MM.1S (cell line): ENCODE data around the gene ATP10D.

Experiments used
- DNase-seq: peaks from one replicate; pipeline ENCODE4 v3.0.0-alpha.2; 2015
- H2AFZ ChIP-seq: fragments of 300-600 bp; sonication (generic); 2 replicates; pipeline ENCODE4 v1.6.0; 2016; ENCODE audit warnings: antibody characterized with exemption, low read length
- H3F3A ChIP-seq: fragments of 300-600 bp; sonication (generic); 2 replicates; pipeline ENCODE4 v1.6.1; 2016; ENCODE audit warnings: mild to moderate bottlenecking, antibody characterized with exemption, low read length, moderate library complexity, mixed read lengths; ENCODE audit not compliant: insufficient read depth
- H3K27ac ChIP-seq: fragments of 300-600 bp; sonication (generic); 2 replicates; pipeline ENCODE4 v1.5.1; 2016; ENCODE audit warnings: mild to moderate bottlenecking, low read length
- H3K27me3 ChIP-seq: fragments of 300-600 bp; sonication (generic); replicated peaks from 2 replicates; pipeline ENCODE4 v1.6.0; 2016; ENCODE audit warnings: low read length; ENCODE audit not compliant: insufficient read depth
- H3K36me3 ChIP-seq: fragments of 300-600 bp; sonication (generic); replicated peaks from 2 replicates; pipeline ENCODE4 v1.6.1; 2016; ENCODE audit warnings: mild to moderate bottlenecking, low read length, mixed read lengths; ENCODE audit not compliant: insufficient read depth
- H3K4me1 ChIP-seq: fragments of 300-600 bp; sonication (generic); 2 replicates; pipeline ENCODE4 v1.6.1; 2016; ENCODE audit warnings: low read length, mixed read lengths
- H3K4me2 ChIP-seq: fragments of 300-600 bp; sonication (generic); 2 replicates; pipeline ENCODE4 v1.6.0; 2016; ENCODE audit warnings: low read depth, low read length
- H3K4me3 ChIP-seq: fragments of 300-600 bp; sonication (generic); 2 replicates; pipeline ENCODE4 v1.5.1; 2016; ENCODE audit warnings: low read length, mixed read lengths
- H3K79me2 ChIP-seq: fragments of 300-600 bp; sonication (generic); 2 replicates; pipeline ENCODE4 v1.6.1; 2016; ENCODE audit warnings: mixed run types, low read length, mixed read lengths
- H3K9ac ChIP-seq: fragments of 300-600 bp; sonication (generic); 2 replicates; pipeline ENCODE4 v1.6.1; 2016; ENCODE audit warnings: low read length, mixed read lengths
- H3K9me2 ChIP-seq: fragments of 300-600 bp; sonication (generic); replicated peaks from 2 replicates; pipeline ENCODE4 v1.6.1; 2016; ENCODE audit warnings: mild to moderate bottlenecking, low read length, mixed read lengths; ENCODE audit not compliant: insufficient read depth
- H3K9me3 ChIP-seq: fragments of 300-600 bp; sonication (generic); replicated peaks from 2 replicates; pipeline ENCODE4 v1.6.1; 2016; ENCODE audit warnings: mild to moderate bottlenecking, low read length, mixed read lengths; ENCODE audit not compliant: insufficient read depth
- H4K20me1 ChIP-seq: fragments of 300-600 bp; sonication (generic); 2 replicates; pipeline ENCODE4 v1.6.1; 2016; ENCODE audit warnings: mild to moderate bottlenecking, low read length, moderate library complexity, mixed read lengths; ENCODE audit not compliant: insufficient read depth
- CTCF ChIP-seq: fragments of 300-600 bp; sonication (generic); IDR thresholded peaks from 2 replicates; pipeline ENCODE4 v1.5.1; 2016; ENCODE audit warnings: antibody characterized with exemption, low read length, mixed read lengths
- EZH2 ChIP-seq: fragments of 300-600 bp; sonication (generic); optimal IDR thresholded peaks from 2 replicates; pipeline ENCODE3; 2017; ENCODE audit warnings: low read depth, mild to moderate bottlenecking, antibody characterized with exemption, low read length, mixed read lengths
- EZH2phosphoT487 ChIP-seq: fragments of 300-600 bp; sonication (generic); IDR thresholded peaks from 2 replicates; pipeline ENCODE4 v1.6.1; 2018; ENCODE audit warnings: antibody characterized with exemption, low read length

The ATP10D gene

GRCh38 chr4:47597696-47598095 is 112.6 kb downstream of the ATP10D start:
- Histone ChIP-seq H3K4me1 (no peaks in the 10 kb centered on the region), H3K9ac (no peak overlapping the region), H3F3A (no peaks in the 10 kb centered on the region), H4K20me1 (no peaks in the 10 kb centered on the region), H3K27ac (no peak overlapping the region), H3K4me2 (no peak overlapping the region), H3K79me2 (no peaks in the 10 kb centered on the region), H3K4me3 (no peak overlapping the region), H3K36me3 (no peaks in the 10 kb centered on the region), H3K27me3 (no peaks in the 10 kb centered on the region), H2AFZ (no peak overlapping the region), H3K9me2 (no peaks in the 10 kb centered on the region), H3K9me3 (no peaks in the 10 kb centered on the region)
- no peak for DNase-seq
- TF ChIP-seq CTCF (no peak), EZH2phosphoT487 (no peak), EZH2 (no peak)

- Histone ChIP-seq H3K9me3 (no peaks in the 10 kb centered on the region), H3K4me1 (no peaks in the 10 kb centered on the region), H3K36me3 (no peaks in the 10 kb centered on the region), H2AFZ (no peak overlapping the region), H3K27me3 (no peaks in the 10 kb centered on the region), H3K4me3 (no peak overlapping the region), H3K4me2 (no peak overlapping the region), H3K79me2 (no peaks in the 10 kb centered on the region), H3K9ac (no peak overlapping the region), H3K27ac (no peak overlapping the region), H3K9me2 (no peaks in the 10 kb centered on the region), H3F3A (no peaks in the 10 kb centered on the region), H4K20me1 (no peaks in the 10 kb centered on the region)
- TF ChIP-seq EZH2 (no peak), EZH2phosphoT487 (no peak), CTCF (no peak)
- no peak for DNase-seq
Measured at GRCh38 chr4:47598320-47598719, 113.2 kb downstream of the ATP10D start.

GRCh38 chr4:47598896-47599295 is 113.8 kb downstream of the ATP10D start:
- Histone ChIP-seq H3K4me1 (no peaks in the 10 kb centered on the region), H2AFZ (no peak overlapping the region), H3K9me2 (no peaks in the 10 kb centered on the region), H3K79me2 (no peaks in the 10 kb centered on the region), H3F3A (no peaks in the 10 kb centered on the region), H3K9ac (no peak overlapping the region), H3K27ac (no peak overlapping the region), H3K9me3 (no peaks in the 10 kb centered on the region), H3K27me3 (no peaks in the 10 kb centered on the region), H3K36me3 (no peaks in the 10 kb centered on the region), H3K4me3 (no peak overlapping the region), H3K4me2 (no peak overlapping the region), H4K20me1 (no peaks in the 10 kb centered on the region)
- TF ChIP-seq EZH2, result no peak
- TF ChIP-seq CTCF, result no peak
- no peak for TF ChIP-seq EZH2phosphoT487
- no peak for DNase-seq
